Suprapubic skin (tissue), 4 donors: ENCODE results near the gene KCNK3.

Experiments
- POLR2A ChIP-seq, 2 donors: fragments of 450-650 bp; IDR thresholded peaks; one replicate each; pipeline ENCODE4 v1.6.1; 2017; ENCODE audit warnings: antibody characterized with exemption in 2 of 2, mild to moderate bottlenecking in 2 of 2, moderate library complexity in 2 of 2
- POLR2AphosphoS5 ChIP-seq, 3 donors: sonication (generic); formaldehyde crosslinking; IDR thresholded peaks; one replicate each; pipeline ENCODE4 v1.6.1; 2017; ENCODE audit warnings: antibody characterized with exemption in 3 of 3
- TF ChIP-seq, protein P1 (sequence below), 2 donors: fragments of 200-600 bp in 1 of 2; fragments of 450-650 bp in 1 of 2; sonication (generic) in 1 of 2; IDR thresholded peaks; one replicate each; pipeline ENCODE4 v1.5.1; 2016 to 2019; ENCODE audit warnings: antibody characterized with exemption in 2 of 2, mild to moderate bottlenecking in 1 of 2, moderate library complexity in 1 of 2

DNA sequence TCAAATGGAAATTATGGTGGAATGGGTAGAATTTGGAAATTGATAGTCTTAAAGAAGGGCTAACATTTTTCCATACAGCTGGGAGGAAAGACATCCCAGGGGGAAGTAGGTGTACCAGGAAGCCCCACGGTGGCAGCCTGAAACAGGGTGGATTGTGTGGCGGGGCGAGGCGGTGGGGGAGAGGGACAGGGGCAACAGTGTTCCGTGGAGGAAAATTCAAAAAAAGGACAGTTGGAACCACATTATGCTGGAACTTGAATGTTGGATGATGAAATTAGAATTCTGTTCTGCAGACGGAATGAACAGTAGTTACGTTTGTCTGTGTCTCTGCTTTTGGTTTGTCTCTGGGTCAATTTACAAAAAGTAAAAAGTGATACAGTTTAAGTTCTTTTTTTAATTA lies 40.7 kb upstream of the KCNK3 start:
- TF ChIP-seq, protein P1, sequence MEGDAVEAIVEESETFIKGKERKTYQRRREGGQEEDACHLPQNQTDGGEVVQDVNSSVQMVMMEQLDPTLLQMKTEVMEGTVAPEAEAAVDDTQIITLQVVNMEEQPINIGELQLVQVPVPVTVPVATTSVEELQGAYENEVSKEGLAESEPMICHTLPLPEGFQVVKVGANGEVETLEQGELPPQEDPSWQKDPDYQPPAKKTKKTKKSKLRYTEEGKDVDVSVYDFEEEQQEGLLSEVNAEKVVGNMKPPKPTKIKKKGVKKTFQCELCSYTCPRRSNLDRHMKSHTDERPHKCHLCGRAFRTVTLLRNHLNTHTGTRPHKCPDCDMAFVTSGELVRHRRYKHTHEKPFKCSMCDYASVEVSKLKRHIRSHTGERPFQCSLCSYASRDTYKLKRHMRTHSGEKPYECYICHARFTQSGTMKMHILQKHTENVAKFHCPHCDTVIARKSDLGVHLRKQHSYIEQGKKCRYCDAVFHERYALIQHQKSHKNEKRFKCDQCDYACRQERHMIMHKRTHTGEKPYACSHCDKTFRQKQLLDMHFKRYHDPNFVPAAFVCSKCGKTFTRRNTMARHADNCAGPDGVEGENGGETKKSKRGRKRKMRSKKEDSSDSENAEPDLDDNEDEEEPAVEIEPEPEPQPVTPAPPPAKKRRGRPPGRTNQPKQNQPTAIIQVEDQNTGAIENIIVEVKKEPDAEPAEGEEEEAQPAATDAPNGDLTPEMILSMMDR (IDR thresholded peaks at IDR 0.05): no peak
- TF ChIP-seq POLR2AphosphoS5 (IDR thresholded peaks at IDR 0.05) (no peak), POLR2A (IDR thresholded peaks at IDR 0.05) (no peak)
